Caco-2 (cell line): Measurements from ENCODE around the gene DRD1. TPM values are rescaled to one million over a fixed set of nuclear protein-coding genes. Genes with fewer than 3 reads are reported as not detected.
"Not testable (repeated sequence)": the region's sequence is repeated elsewhere in the genome, so short reads cannot be mapped to it uniquely, and the experiment has no call there.

Experiments
- BruUV-seq: library from RNA; stranded (reverse); fragments of 400-500 nt; replicated peaks from 2 replicates; lab custom pipeline; 2021; lab: Mats Ljungman, UMichigan
- CTCF ChIA-PET: fragments of 300-600 bp; sonication (Branson Sonifier 250); formaldehyde crosslinking; loops from one replicate; lab custom pipeline; 2022; ENCODE audit warnings: antibody characterized with exemption; lab: Charles Lee
- POLR2A ChIA-PET: fragments of 300-600 bp; sonication (Branson Sonifier 250); formaldehyde crosslinking; loops from one replicate; lab custom pipeline; 2022; ENCODE audit warnings: antibody characterized with exemption; lab: Charles Lee
- DNase-seq, 2 experiments: peaks; one replicate each; pipeline versions ENCODE4 v3.0.0 to v3.0.0-alpha.2; 2020 to 2022
- H3K27me3 ChIP-seq: replicated peaks from 2 replicates; pipeline ENCODE4 v1.6.0; 2011; ENCODE audit warnings: low read length; ENCODE audit not compliant: control insufficient read depth, insufficient read depth
- H3K36me3 ChIP-seq: 2 replicates; pipeline ENCODE4 v1.5.1; 2011; ENCODE audit warnings: low read length; ENCODE audit not compliant: control insufficient read depth, insufficient read depth
- H3K4me1 ChIP-seq: fragments of 250-450 bp; sonication (Bioruptor Pico); 2 replicates; pipeline ENCODE4 v1.5.1; 2020; ENCODE audit warnings: mild to moderate bottlenecking
- H3K4me3 ChIP-seq: 2 replicates; pipeline ENCODE4 v1.5.1; 2011; ENCODE audit warnings: low read depth, mild to moderate bottlenecking, control low read depth, low read length
- H3K9me3 ChIP-seq: fragments of 250-450 bp; sonication (Bioruptor Pico); 2 replicates; pipeline ENCODE4 v1.5.1; 2020; ENCODE audit warnings: mild to moderate bottlenecking, moderate library complexity
- H3K27ac Mint-ChIP-seq: one replicate; pipeline ENCODE4 v1.8.0; 2022; ENCODE audit warnings: mixed read lengths; ENCODE audit not compliant: unreplicated experiment
- H3K27me3 Mint-ChIP-seq: one replicate; pipeline ENCODE4 v1.8.0; 2022; ENCODE audit warnings: mixed read lengths; ENCODE audit not compliant: insufficient read depth, unreplicated experiment
- H3K36me3 Mint-ChIP-seq: one replicate; pipeline ENCODE4 v1.8.0; 2022; ENCODE audit warnings: mild to moderate bottlenecking, mixed read lengths; ENCODE audit not compliant: insufficient read depth, unreplicated experiment
- H3K4me1 Mint-ChIP-seq: one replicate; pipeline ENCODE4 v1.8.0; 2022; ENCODE audit warnings: low read depth, mixed read lengths; ENCODE audit not compliant: unreplicated experiment
- H3K4me3 Mint-ChIP-seq: one replicate; pipeline ENCODE4 v1.8.0; 2022; ENCODE audit warnings: mild to moderate bottlenecking, moderate library complexity, mixed read lengths; ENCODE audit not compliant: unreplicated experiment
- H3K9me3 Mint-ChIP-seq: one replicate; pipeline ENCODE4 v1.8.0; 2022; ENCODE audit warnings: mixed read lengths; ENCODE audit not compliant: unreplicated experiment
- CTCF ChIP-seq, 2 experiments: fragments of 200-600 bp in 1 of 2; IDR thresholded peaks; 1 replicate in 1 of 2; 2 replicates in 1 of 2; pipeline versions ENCODE4 v1.5.1 to v1.8.0; 2011 to 2022; ENCODE audit warnings: antibody characterized with exemption in 1 of 2, control low read depth in 1 of 2, inconsistent platforms in 1 of 2, low read depth in 1 of 2, low read length in 1 of 2, mild to moderate bottlenecking in 1 of 2, moderate library complexity in 1 of 2; ENCODE audit not compliant: insufficient read depth in 1 of 2, severe bottlenecking in 1 of 2, unreplicated experiment in 1 of 2
- intact Hi-C: fragments of 100-400 bp; cut with micrococcal nuclease; formaldehyde crosslinking; loops from one replicate; pipeline ENCODE4 v1.10.0; 2022; ENCODE audit not compliant: unreplicated experiment
- total RNA-seq: library from RNA; stranded (reverse); gene quantifications from 2 replicates; pipeline ENCODE4 v1.2.3, GENCODE V29; 2022

The DRD1 gene
- total RNA-seq, 1 experiment from 2014 or later = not detected

GRCh38 chr5:175460126-175460525 is 16.1 kb upstream of the DRD1 start:
- Mint-ChIP-seq H3K9me3 (peaks cover under 1% of the 10 kb centered on the region), H3K4me3 (no peak overlapping the region), H3K36me3 (no peaks in the 10 kb centered on the region), H3K27me3 (no peaks in the 10 kb centered on the region), H3K4me1 (peaks cover 7% of the 10 kb centered on the region), H3K27ac (no peak overlapping the region)
- Histone ChIP-seq H3K36me3 (no peaks in the 10 kb centered on the region), H3K4me1 (peaks cover 3% of the 10 kb centered on the region), H3K27me3 (no peaks in the 10 kb centered on the region), H3K4me3 (no peak overlapping the region), H3K9me3 (no peaks in the 10 kb centered on the region)
- peak in 1 of 2 experiments; percentile 32 for DNase-seq
- POLR2A ChIA-PET = no interaction called here
- BruUV-seq = no TSS peak
- peak; percentile 46 to 57 for TF ChIP-seq CTCF (IDR thresholded peaks at IDR 0.05; ENCODE audit: insufficient read depth in 1 of 2, low read depth in 1 of 2, low read length in 1 of 2, severe bottlenecking in 1 of 2, unreplicated experiment in 1 of 2)
- CTCF ChIA-PET = interaction anchor here (1.0 kb wide), 1 partner anchor 509 kb away, joined by 4 read pairs; no protein-coding TSS in a partner anchor
- intact Hi-C loops = loop anchor here (1.0 to 10.0 kb wide), 3 partner anchors 115 to 509 kb away; no protein-coding TSS in a partner anchor

GRCh38 chr5:175457466-175457865 is 13.5 kb upstream of the DRD1 start:
- Mint-ChIP-seq H3K4me3 (no peak overlapping the region), H3K9me3 (peaks cover 9% of the 10 kb centered on the region), H3K36me3 (peaks cover 4% of the 10 kb centered on the region), H3K27me3 (no peaks in the 10 kb centered on the region), H3K4me1 (peaks cover 11% of the 10 kb centered on the region), H3K27ac (no peak overlapping the region)
- Histone ChIP-seq H3K4me3 (no peak overlapping the region), H3K36me3 (no peaks in the 10 kb centered on the region), H3K27me3 (no peaks in the 10 kb centered on the region), H3K4me1 (peaks cover 16% of the 10 kb centered on the region), H3K9me3 (no peaks in the 10 kb centered on the region)
- TF ChIP-seq CTCF (IDR thresholded peaks at IDR 0.05; ENCODE audit: insufficient read depth in 1 of 2, low read depth in 1 of 2, low read length in 1 of 2, severe bottlenecking in 1 of 2, unreplicated experiment in 1 of 2) = peak in 1 of 2 experiments; percentile 30
- BruUV-seq = no TSS peak
- ChIA-PET CTCF (no interaction called here), POLR2A (interaction anchor here (0.6 kb wide), 1 partner anchor 208 kb away, joined by 5 read pairs; no protein-coding TSS in a partner anchor)
- intact Hi-C loops = loop anchor here (2.0 kb wide), 1 partner anchor 325 kb away; no protein-coding TSS in a partner anchor
- DNase-seq = peak in 1 of 2 experiments; percentile 33

- no TSS peak for BruUV-seq
- peaks cover 16% of the 10 kb centered on the region for H3K4me1 ChIP-seq
- no peak for DNase-seq
- intact Hi-C loops = loop anchor here (2.0 kb wide), 1 partner anchor 323 kb away; no protein-coding TSS in a partner anchor
- no peaks in the 10 kb centered on the region for H3K27me3 ChIP-seq
- no peak for TF ChIP-seq CTCF (IDR thresholded peaks at IDR 0.05; ENCODE audit: insufficient read depth in 1 of 2, low read depth in 1 of 2, low read length in 1 of 2, severe bottlenecking in 1 of 2, unreplicated experiment in 1 of 2)
- H3K9me3 Mint-ChIP-seq = peaks cover 9% of the 10 kb centered on the region
- no peak overlapping the region for H3K4me3 ChIP-seq
- ChIA-PET POLR2A (no interaction called here), CTCF (no interaction called here)
- peaks cover 11% of the 10 kb centered on the region for H3K4me1 Mint-ChIP-seq
- H3K27me3 Mint-ChIP-seq = no peaks in the 10 kb centered on the region
- no peaks in the 10 kb centered on the region for H3K9me3 ChIP-seq
- H3K36me3 ChIP-seq = no peaks in the 10 kb centered on the region
- no peak overlapping the region for H3K4me3 Mint-ChIP-seq
- no peak overlapping the region for H3K27ac Mint-ChIP-seq
- peaks cover 4% of the 10 kb centered on the region for H3K36me3 Mint-ChIP-seq
Measured at GRCh38 chr5:175456105-175456742, 12.2 kb upstream of the DRD1 start.

- H3K4me3 Mint-ChIP-seq, intact Hi-C loops, H3K27me3 ChIP-seq, H3K27me3 Mint-ChIP-seq, POLR2A ChIA-PET, CTCF ChIA-PET, H3K27ac Mint-ChIP-seq, BruUV-seq, DNase-seq, H3K36me3 ChIP-seq, H3K9me3 ChIP-seq, H3K9me3 Mint-ChIP-seq, H3K36me3 Mint-ChIP-seq, H3K4me3 ChIP-seq: not testable (repeated sequence)
- peaks cover 16% of the 10 kb centered on the region for H3K4me1 ChIP-seq
- H3K4me1 Mint-ChIP-seq = peaks cover 11% of the 10 kb centered on the region
Measured at GRCh38 chr5:175454338-175454737, 10.4 kb upstream of the DRD1 start.
